Measurements from ENCODE around the gene CLEC18A.
"Not testable (repeated sequence)": the region's sequence is repeated elsewhere in the genome, so short reads cannot be mapped to it uniquely, and the experiment has no call there.

CLEC18A gene

DNA sequence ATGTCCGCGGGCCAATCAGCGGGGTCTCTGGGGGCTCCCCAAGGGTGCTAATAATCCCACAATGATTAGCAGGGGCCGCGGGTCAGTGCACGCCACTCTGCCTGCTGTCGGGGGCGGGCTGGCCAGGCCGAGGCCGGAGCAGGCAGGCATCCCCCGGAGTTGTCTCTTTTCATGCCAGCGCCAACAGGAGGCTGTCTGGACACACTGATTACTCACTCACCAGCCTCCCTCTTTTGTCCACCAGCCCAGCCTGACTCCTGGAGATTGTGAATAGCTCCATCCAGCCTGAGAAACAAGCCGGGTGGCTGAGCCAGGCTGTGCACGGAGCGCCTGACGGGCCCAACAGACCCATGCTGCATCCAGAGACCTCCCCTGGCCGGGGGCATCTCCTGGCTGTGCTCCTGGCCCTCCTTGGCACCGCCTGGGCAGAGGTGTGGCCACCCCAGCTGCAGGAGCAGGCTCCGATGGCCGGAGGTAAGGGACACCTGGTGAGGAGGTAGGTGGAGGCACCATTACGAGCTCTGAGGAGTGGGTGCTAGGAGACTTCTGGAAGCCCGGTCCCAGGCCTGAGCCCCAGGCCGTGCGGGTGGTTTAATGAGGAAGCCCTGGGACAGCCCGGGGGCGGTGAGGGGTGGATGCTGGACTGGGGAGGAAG is at the start of gene CLEC18A:
TSS of gene CLEC18A (plus strand) at position 318 of the 655 bp plus-strand sequence. CDS start at position 351, 33 bp downstream.
- not testable (repeated sequence) for DNase-seq

DNA sequence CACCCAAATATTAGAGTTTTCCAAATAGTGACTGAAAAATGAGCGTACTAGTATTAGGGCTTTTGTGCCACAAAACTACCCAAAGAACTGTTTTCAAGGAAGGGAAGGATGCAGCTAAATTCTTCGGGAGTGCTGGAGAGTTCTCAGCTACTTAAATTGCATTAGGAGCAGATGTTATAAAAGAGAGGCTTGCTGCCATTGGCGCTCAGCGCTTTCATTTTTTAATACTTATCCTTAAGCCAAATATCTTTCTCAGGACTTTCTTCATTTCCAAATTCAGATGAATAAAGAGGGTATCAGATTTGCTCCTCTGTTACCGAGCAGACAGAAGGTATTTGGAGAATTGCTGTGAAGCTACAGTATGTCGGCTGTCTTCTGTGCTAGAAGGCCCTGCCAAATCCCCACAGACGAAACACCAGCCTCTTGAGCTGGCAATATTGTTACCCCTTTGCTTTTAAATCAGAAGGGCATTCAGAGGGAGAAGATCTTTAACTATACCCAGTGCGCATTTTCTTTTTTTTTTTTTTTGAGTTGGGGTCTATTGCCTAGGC is 47.2 kb upstream of the CLEC18A start:
- no peak for DNase-seq

DNA sequence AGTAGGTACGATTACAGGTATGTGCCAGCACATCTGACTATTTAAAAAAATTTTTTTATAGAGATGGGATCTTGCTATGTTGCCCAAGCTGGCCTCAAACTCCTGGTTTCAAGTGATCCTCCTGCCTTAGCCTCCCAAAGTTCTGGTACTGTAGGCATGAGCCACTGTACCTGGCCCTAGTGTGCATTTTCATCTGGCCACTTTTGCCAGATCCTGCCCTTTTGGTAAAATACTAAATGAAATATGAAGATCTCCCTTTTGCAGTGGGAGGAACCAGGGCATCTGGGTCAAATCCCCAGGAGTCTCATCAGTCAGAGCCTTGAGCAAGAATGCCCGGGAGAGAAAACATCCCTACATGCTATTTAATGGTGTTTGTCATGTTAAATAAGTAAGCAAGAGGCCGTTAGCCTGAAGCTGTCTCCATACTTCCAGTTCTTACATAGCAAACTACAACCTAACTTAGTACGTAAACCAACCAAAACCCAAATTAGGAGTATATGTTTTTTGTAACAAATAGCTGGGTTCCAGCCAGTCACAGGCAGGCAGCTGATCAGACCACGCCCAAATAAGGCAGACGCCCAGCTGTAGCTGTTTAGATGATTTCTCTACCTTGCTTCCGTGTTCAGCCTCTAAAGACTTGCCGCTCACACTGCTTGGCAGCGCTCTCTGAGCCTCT is 46.5 kb upstream of the CLEC18A start:
- no peak for DNase-seq

DNA sequence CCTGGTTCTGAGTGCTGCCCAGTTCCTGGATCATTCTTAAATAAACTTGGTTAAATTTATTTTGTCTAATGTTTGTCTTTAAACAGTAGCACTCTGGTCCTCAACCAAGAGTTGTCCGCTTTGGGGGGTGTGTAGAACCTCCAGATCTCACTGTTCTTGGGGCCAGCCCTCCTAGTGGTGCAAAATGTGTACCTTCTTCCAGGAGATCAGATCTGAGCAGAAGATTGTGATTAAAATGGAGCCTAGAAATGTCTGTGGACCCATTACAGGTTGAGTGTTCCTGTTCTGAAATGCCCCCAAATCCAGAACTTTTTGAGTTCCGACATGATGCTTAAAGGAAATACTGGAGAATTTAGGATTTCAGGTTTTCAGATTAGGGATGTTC is 46.0 kb upstream of the CLEC18A start:
- DNase-seq, result no peak

DNA sequence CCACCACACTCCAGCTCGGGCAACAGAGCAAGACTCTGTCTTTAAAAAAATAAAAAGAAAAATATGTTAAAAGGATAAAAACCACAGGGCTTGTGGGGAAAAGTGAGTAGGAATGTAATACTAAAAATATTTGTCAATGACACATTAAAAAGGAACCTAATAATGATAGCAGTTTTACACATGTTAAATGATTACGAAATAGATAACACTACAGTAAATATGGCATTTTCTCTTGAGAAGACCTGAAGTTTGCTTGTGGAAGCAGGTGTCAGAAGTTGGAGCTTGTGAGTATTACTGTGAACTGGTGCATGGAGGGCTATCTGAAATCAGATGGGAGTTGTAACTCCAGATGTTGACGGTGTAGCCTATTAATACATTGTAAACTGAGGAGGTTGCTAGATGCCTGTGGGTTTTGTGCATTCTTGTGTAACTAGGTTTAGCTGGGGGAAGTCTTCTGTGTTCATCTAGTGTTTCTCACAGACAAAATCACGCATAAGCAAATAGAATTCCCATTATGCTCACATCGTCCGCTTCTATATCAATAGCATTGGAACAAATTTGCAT is 44.2 kb upstream of the CLEC18A start:
- no peak for DNase-seq

DNA sequence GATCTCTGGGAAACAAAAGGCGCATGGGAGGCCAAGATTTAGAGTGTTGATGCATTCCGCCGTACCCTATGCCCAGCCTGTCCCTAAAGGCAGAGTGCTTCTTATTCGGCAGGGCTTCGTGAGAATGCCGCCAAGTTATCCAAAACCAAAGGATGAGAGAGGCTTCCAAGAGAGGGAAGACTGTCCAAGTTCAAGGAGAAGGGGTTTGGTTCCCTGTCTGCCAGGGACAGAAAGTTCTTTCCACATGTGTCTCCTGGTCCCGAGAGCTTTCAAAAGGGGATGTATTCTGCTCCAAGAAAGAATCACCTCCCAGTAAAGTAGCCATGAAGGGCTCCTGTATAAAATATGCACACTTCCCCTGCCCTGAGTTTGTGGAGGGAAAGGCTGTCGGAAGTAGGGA is 42.1 kb upstream of the CLEC18A start:
- no peak for DNase-seq

DNA sequence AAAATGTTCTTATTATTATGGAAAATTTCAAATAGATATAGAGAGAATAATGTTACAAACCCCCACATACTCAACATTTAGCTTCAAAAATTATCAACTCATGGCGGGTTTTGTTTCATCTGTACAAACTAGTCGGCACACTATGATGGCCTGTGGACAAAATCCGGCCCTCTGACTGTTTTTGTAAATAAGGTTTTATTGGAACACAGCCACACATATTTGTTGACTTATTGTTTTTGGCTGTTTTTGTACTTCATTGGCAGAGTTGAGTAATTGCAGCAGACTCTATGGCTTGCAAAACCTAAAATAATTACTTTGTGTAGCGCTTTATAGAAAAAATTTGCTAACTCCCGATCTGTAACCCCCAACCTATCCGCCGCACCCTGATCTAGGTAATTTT is 41.4 kb upstream of the CLEC18A start:
- DNase-seq, result no peak

DNA sequence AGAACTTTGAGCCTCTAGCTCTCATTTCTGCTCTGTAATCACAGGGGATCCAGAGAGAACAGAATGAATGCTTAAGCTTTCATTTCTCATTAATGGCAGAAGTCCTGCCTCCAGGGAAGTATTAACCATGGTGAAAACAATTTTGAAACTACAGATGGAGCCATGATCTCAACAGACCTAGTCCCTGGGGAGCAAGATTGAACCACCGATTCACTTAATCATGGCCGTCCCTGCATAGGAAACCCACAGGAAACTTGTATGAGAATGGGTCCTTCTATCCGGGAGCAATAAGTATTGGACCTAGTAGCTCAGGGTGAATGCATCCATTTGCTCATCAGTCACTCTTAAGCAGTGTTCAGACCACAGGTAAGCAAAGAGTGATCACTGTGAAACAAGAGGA is 40.2 kb upstream of the CLEC18A start:
- DNase-seq, result no peak

DNA sequence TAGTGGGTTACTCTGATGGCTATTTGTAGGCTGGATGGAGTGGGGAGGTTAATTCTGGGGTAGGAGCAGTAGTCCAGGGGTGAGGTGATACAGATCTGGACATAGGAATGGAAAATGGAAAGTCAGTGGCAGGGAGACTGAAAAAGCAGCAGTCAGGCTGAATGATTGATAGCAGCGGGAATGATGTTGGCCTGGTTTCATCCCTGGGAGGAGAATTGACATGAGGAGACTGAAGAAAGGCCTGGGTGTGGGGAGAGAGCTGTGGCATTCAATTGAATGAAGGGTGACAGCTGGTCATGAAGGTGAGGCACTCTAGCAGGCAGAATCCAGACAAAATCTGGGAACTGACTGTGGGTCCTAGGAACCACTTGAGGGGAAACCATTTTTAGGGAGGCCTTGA is 34.7 kb upstream of the CLEC18A start:
- DNase-seq, result no peak

DNA sequence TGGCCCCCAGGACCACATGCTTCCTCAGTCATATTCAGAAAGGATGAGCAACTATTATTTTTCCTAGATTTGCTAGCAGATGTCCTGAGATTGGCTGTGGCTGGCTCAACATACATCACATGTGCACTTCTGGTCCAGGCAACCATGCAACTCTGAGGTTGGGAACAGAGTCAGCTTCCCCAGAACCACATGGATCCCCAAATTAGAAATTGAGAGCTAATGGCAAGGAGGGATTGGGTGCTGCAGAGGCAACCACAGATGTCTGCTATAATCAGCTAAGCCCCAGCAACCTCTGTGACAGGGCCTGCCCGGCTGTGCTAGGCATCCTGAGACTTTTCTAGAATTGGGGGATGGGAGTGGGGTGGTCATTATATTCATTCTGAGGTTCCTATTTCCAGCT is 33.8 kb upstream of the CLEC18A start:
- no peak for DNase-seq

DNA sequence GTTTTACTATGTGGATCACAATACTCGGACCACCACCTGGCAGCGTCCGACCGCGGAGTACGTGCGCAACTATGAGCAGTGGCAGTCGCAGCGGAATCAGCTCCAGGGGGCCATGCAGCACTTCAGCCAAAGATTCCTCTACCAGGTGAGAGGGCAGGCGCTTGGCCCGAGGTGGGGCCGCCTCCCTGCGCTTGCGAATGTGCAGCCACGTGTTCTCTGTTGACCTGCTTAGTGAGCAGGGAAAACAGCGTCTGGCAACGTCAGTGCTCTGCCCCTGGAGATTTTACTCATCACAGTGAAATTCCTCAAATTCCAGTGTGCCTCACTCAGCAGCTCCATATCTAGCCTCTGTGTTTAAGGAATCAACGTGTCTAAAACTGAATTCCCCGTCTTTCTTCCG is 33.4 kb upstream of the CLEC18A start:
- no peak for DNase-seq

DNA sequence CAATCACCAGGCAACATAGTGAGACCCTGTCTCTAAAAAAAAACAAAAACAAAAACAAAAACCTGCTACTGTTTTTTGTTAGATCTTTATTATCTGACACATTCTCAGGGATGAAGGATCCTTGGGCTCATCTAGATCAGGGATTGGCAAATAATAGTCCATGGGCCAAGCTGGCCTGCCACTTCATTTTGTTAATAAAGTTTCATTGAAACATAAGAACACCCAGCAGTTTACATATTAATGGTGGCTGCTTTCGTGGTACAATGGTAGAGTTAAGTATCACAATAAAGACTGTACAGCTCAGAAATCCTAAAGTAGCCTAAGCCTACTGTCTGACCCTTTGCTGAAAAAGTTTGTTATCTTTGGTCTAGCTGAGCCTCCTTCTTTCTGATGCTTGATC is 32.9 kb upstream of the CLEC18A start:
- no peak for DNase-seq

DNA sequence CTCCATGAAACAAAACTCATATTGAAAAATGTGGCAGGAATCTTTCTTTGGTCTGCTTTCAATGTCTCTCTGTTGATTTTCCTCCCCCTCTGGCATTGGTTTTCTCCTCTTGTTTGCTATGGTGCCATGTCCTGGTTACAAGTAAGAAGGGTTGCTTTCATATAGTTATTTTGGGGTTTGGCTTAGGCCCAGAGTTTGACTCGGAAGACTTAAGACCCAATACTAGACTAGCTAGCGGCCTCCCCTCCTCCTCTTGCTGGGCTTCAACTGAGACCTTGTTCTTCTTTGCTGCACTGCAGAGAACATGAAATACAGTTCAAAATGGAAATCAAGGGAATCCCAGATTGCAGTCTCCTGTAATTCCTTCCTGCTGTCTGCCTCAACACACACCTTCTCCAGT is 30.0 kb upstream of the CLEC18A start:
- DNase-seq, result no peak

DNA sequence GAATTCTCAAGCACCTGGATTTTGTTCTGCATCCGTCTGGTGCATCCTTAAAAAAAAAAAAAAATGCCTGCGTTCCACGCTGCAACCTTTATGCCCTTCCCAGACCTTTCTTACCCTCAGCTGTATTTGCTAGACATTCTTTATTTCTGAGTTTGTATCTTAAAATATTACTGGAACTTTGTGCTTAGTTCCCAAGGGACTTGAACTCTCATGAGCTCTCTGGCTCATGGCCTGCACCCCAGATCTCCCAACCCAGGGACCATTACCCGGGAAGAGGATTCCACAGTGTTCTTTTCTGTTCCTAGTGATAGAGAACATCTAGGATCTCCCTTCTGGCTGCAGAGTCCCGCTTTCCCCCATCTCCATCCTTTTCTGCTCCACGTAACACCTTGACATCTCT is 28.9 kb upstream of the CLEC18A start:
- no peak for DNase-seq

DNA sequence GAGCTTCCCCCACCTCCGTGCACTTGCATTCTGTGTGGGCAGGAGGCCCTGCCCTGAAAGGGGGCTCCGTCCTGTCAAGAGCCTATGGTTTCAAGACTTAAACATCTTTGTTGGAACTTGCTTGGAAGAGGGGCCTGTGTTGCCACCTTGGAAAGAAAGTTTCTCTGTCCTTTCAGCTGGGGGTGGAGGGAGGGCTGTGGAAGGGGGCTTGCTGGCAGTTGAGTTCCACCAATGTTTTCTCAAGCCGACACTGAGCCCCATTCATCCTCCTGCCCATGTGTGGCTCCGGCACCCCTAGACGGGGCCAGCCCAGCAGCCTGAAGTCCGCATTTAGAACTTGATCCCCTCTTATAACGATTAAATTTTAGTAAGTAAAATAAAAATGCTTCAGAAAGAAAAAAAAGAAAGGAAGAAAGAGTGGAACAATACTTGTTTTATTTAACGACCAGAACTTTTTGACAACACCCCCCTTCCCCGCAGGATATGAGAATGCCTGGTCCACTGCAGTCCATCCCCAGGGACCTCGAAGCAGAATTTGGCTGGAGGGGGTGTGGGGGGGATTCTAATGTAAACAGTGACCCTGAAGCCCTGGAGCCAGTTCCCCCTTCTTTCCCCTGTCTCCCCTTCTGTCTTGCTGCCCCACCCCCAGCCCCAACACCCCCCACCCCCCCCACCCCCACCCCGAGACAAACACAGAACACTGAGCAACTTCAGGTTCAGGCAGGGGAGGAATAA is 26.9 kb upstream of the CLEC18A start:
- no peak for DNase-seq

DNA sequence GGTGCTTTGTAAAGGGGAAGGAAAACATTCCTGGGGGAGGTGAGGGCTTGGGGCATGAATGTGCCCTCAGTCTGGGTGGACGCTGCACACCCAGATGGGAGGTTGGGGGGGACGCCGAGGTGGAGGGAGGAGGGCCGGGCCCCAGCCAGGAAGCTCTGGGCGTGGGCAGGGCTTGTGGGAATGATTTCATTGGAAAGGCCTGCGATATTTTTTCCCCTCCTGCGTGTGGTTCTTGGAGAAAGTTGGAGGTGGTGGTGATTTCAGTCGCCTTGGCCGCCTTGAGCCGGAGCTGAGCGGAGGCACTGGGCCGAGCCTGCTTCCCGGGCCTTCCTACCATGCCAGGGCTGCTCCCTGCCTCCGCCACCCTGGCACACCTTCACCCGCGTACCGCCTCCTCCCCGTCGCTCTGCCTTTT is 26.4 kb upstream of the CLEC18A start:
- no peak for DNase-seq

DNA sequence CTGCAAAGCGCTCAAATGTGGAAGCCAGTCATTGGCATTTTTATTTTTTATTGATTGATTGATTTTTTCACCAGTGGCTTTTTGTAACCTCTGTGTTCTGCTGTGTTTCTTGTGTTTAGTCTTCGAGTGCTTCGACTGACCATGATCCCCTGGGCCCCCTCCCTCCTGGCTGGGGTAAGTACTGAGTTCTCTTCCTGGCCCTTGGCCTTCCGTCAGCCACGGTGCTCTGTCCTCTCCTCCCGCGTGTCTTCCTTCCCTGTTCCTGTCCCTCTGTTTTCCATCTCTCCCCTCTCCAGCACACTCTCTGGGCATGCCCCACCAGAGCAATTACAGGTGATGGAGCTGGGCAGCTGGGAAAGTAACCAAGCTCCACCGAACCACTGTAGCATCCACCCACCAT is 25.8 kb upstream of the CLEC18A start:
- DNase-seq, result no peak

DNA sequence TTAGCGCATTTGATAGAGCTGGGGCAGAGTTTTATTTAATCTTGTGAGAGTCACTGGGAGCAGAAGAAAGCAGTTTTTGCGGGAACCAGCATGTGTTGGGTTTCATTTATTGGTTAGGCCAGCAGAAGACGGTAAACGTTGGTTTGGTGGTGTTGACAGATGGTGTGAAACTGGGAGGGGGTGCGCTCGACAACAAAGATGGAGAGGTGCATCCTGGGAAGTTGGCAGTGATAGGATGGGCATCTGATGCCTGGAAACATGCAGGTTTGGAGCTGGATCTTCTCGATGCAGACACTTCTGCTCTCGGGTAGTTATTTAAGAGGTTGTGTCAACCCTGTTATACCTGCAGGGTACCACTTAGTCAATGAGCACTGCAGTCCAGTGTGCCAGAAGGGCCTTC is 24.9 kb upstream of the CLEC18A start:
- DNase-seq, result no peak

DNA sequence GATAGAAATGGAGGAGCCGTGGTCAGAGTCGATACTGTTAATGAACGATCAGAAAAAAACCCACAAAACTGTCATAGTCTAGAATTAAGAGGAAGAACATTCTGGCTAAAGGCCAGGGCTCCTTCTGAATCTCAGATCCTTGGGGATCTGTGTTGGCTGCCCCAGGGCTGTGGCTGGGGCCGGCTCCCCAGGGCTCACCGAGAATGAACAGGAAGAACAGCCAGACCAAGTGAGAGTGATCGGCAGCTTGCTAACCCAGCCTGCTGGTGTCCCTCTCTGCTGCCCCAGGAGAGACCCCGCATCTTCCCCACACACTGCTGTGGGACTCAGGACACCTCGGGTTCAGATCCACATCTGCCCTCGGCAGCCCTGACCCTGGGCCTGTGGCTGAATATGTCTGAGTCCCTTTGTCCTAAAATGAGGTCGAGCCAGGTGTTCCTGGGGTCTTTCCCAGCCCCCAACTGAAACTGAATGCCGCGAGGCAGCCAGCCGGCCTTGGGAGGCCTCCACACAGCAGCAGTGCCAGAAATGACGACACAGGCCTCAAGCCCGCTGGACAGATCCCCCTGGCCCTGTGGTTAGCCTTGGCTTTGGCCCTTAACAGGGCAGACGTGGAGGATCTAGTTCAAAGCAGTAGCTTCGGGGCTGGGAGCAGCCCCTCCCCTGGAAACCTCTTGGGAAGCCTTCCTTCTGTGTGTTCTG is 23.9 kb upstream of the CLEC18A start:
- DNase-seq, result no peak

DNA sequence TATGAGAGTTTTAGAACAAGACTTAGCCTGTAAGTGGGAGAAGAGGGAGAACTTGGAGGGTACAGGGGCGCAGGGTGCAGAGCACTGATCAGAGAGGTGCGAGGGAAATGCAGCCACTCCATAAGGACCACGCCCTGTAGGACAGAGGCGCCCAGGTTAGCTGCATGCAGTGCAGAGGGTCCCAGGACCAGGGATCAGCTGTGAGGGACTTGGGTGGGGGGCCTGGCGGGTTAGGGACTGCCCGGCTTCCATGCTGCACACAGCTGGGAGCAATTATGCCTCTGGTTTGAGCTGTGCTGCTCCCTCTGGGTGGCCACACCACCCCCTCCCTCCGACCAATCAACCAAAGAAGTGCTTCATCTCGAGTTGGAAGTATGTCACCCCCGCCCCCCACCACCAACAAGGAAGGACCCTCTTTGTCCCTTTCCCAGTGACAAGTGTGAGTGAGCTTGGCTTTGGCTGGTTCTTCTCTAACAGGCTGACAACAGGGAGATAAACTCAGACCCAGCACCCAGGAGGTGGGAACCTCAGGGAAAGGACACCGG is 22.2 kb upstream of the CLEC18A start:
- no peak for DNase-seq

DNA sequence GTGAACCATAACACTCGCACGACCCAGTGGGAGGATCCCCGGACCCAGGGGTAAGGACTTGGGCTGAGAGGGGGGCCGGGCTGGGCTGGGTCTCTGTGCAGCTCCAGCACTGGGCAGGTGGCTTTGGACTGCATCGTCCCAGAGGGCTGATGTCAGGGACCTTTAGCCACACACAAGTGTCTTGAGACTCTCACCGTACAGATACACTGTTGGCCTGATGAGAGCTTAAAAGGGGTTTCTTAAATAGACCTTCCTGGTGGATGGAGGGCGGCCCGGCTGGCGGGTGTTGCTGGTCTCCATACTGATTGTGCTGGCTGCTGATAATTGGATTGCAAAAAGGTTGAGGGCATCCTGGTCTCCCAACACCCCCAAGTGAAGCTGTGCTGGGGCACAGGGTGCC is 21.7 kb upstream of the CLEC18A start:
- no peak for DNase-seq

DNA sequence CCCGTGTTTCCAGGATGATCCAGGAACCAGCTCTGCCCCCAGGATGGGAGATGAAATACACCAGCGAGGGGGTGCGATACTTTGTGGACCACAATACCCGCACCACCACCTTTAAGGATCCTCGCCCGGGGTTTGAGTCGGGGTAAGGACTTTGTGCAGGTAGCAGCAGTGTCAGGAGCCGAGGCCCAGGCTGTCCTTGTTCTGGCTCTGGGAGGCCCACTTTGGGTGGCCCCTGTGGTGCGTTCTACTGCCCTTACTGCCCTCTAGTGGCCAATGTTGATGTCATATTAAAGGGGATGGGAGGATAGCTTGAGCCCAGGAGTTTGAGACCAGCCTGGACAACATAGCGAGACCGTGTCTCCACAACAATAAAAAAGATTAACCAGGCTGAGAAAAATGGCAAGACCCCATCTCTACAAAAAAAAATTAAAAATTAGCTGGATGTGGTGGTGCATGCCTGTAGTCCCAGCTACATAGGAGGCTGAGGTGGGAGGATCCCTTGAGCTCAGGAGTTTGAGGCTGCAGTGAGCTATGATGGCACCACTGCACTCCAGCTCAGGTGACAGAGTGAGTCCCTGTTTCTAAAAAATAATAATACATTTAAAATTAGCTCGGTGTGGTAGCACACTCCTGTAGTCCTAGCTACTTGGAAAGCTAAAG is 20.9 kb upstream of the CLEC18A start:
- no peak for DNase-seq
